WTC11 (cell line): Measurements from ENCODE around the gene SPTLC2. TPM values are rescaled to one million over a fixed set of nuclear protein-coding genes. Genes with fewer than 3 reads are reported as not detected.
"Not testable (repeated sequence)": the region's sequence is repeated elsewhere in the genome, so short reads cannot be mapped to it uniquely, and the experiment has no call there.

Experiments used
- ATAC-seq: fragments of 200-7000 bp; cut with Tn5 transposase; 2 replicates; pipeline ENCODE4 v1.10.0; 2021; ENCODE audit warnings: mild to moderate bottlenecking, moderate library complexity
- CTCF ChIA-PET: fragments of 300-600 bp; sonication (Branson Sonifier 250); formaldehyde crosslinking; loops from one replicate; lab custom pipeline; 2021; ENCODE audit warnings: antibody characterized with exemption; lab: Charles Lee
- POLR2A ChIA-PET: fragments of 350-600 bp; sonication (Branson Sonifier 250); formaldehyde crosslinking; loops from one replicate; lab custom pipeline; 2021; ENCODE audit warnings: antibody characterized with exemption; lab: Charles Lee
- DNase-seq: peaks from one replicate; pipeline ENCODE4 v3.0.0; 2021; ENCODE audit warnings: low spot score
- H3K27ac Mint-ChIP-seq: 2 replicates; pipeline ENCODE4 v1.8.0; 2021; ENCODE audit warnings: mixed read lengths
- H3K27me3 Mint-ChIP-seq: 2 replicates; pipeline ENCODE4 v1.8.0; 2021; ENCODE audit warnings: low read depth, mild to moderate bottlenecking, moderate library complexity, mixed read lengths
- H3K36me3 Mint-ChIP-seq: 2 replicates; pipeline ENCODE4 v1.8.0; 2021; ENCODE audit warnings: mixed read lengths
- H3K4me1 Mint-ChIP-seq: 2 replicates; pipeline ENCODE4 v1.8.0; 2022; ENCODE audit warnings: mixed read lengths
- H3K4me3 Mint-ChIP-seq: 2 replicates; pipeline ENCODE4 v1.8.0; 2021; ENCODE audit warnings: mild to moderate bottlenecking, moderate library complexity, mixed read lengths
- H3K9me3 Mint-ChIP-seq: 2 replicates; pipeline ENCODE4 v1.8.0; 2021; ENCODE audit warnings: mixed read lengths
- ATF2 ChIP-seq: sonication (generic); formaldehyde crosslinking; IDR thresholded peaks from 2 replicates; pipeline ENCODE4 v1.8.1; 2022; ENCODE audit warnings: low read depth, missing genetic modification reagents, borderline replicate concordance
- ELF4 ChIP-seq: sonication (generic); formaldehyde crosslinking; IDR thresholded peaks from 2 replicates; pipeline ENCODE4 v1.8.1; 2022; ENCODE audit warnings: low read depth, mild to moderate bottlenecking, moderate library complexity, missing genetic modification reagents
- ERG ChIP-seq: fragments of 250-450 bp; sonication (Bioruptor Pico); IDR thresholded peaks from 2 replicates; pipeline ENCODE4 v1.8.0; 2021; ENCODE audit warnings: mild to moderate bottlenecking
- FOXP4 ChIP-seq: sonication (generic); formaldehyde crosslinking; IDR thresholded peaks from 2 replicates; pipeline ENCODE4 v1.8.0; 2022; ENCODE audit warnings: mild to moderate bottlenecking, missing genetic modification reagents
- IRF1 ChIP-seq: sonication (generic); formaldehyde crosslinking; IDR thresholded peaks from 2 replicates; pipeline ENCODE4 v1.8.0; 2023; ENCODE audit warnings: missing genetic modification reagents
- JAZF1 ChIP-seq: fragments of 250-450 bp; sonication (Bioruptor Pico); IDR thresholded peaks from 2 replicates; pipeline ENCODE4 v1.9.0; 2021; ENCODE audit warnings: moderate library complexity, mild to moderate bottlenecking, inconsistent platforms
- KAT7 ChIP-seq: sonication (generic); formaldehyde crosslinking; IDR thresholded peaks from 2 replicates; pipeline ENCODE4 v1.8.1; 2023; ENCODE audit warnings: missing genetic modification reagents, mild to moderate bottlenecking, borderline replicate concordance
- NFATC4 ChIP-seq: fragments of 250-450 bp; sonication (Bioruptor Pico); IDR thresholded peaks from 2 replicates; pipeline ENCODE4 v1.9.0; 2021; ENCODE audit warnings: mild to moderate bottlenecking
- NFE2L1 ChIP-seq: sonication (generic); formaldehyde crosslinking; IDR thresholded peaks from 2 replicates; pipeline ENCODE4 v1.8.1; 2023; ENCODE audit warnings: missing genetic modification reagents
- NR1H2 ChIP-seq: sonication (generic); formaldehyde crosslinking; IDR thresholded peaks from 2 replicates; pipeline ENCODE4 v1.9.0; 2021; ENCODE audit warnings: mild to moderate bottlenecking, moderate library complexity, missing genetic modification reagents
- NR2C2 ChIP-seq: sonication (generic); formaldehyde crosslinking; IDR thresholded peaks from 2 replicates; pipeline ENCODE4 v1.8.0; 2022; ENCODE audit warnings: mild to moderate bottlenecking, missing genetic modification reagents
- NR3C1 ChIP-seq: sonication (generic); formaldehyde crosslinking; conservative IDR thresholded peaks from 2 replicates; pipeline ENCODE4 v1.8.1; 2023; ENCODE audit warnings: low read depth, mild to moderate bottlenecking, missing genetic modification reagents
- PRRX2 ChIP-seq: fragments of 250-450 bp; sonication (Bioruptor Pico); IDR thresholded peaks from 2 replicates; pipeline ENCODE4 v1.8.0; 2021; ENCODE audit warnings: mild to moderate bottlenecking
- total RNA-seq: library from RNA; stranded (reverse); gene quantifications from 3 replicates; pipeline ENCODE4 v1.2.3, GENCODE V29; 2021
- TF ChIP-seq, protein P1 (sequence below): fragments of 250-450 bp; sonication (Bioruptor Pico); IDR thresholded peaks from 2 replicates; pipeline ENCODE4 v1.9.0; 2021; ENCODE audit warnings: mild to moderate bottlenecking
- TF ChIP-seq, protein P2 (sequence below): sonication (generic); formaldehyde crosslinking; conservative IDR thresholded peaks from 2 replicates; pipeline ENCODE4 v1.8.1; 2023; ENCODE audit warnings: mild to moderate bottlenecking, low read depth, missing genetic modification reagents, moderate library complexity
- TF ChIP-seq, protein P3 (sequence below): sonication (generic); formaldehyde crosslinking; IDR thresholded peaks from 2 replicates; pipeline ENCODE4 v1.8.0; 2022; ENCODE audit warnings: mild to moderate bottlenecking, missing genetic modification reagents
- TF ChIP-seq, protein P4 (sequence below): fragments of 200-600 bp; IDR thresholded peaks from 2 replicates; pipeline ENCODE4 v1.8.0; 2022; ENCODE audit warnings: antibody characterized with exemption
- TF ChIP-seq, protein P5 (sequence below): sonication (generic); formaldehyde crosslinking; IDR thresholded peaks from 2 replicates; pipeline ENCODE4 v1.8.0; 2023; ENCODE audit warnings: missing genetic modification reagents, mild to moderate bottlenecking, borderline replicate concordance

The SPTLC2 gene
- total RNA-seq, 1 experiment from 2014 or later: 40.1 TPM

- TF ChIP-seq NR2C2 (CRISPR knock-in tag) (no peak), JAZF1 (CRISPR knock-in tag) (no peak), ELF4 (CRISPR knock-in tag) (no peak), ERG (CRISPR knock-in tag) (no peak), NR1H2 (CRISPR knock-in tag) (no peak), KAT7 (CRISPR knock-in tag) (no peak), NFATC4 (CRISPR knock-in tag) (no peak)
- TF ChIP-seq, protein P1, sequence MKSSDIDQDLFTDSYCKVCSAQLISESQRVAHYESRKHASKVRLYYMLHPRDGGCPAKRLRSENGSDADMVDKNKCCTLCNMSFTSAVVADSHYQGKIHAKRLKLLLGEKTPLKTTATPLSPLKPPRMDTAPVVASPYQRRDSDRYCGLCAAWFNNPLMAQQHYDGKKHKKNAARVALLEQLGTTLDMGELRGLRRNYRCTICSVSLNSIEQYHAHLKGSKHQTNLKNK (CRISPR knock-in tag): no peak
- TF ChIP-seq, protein P2, sequence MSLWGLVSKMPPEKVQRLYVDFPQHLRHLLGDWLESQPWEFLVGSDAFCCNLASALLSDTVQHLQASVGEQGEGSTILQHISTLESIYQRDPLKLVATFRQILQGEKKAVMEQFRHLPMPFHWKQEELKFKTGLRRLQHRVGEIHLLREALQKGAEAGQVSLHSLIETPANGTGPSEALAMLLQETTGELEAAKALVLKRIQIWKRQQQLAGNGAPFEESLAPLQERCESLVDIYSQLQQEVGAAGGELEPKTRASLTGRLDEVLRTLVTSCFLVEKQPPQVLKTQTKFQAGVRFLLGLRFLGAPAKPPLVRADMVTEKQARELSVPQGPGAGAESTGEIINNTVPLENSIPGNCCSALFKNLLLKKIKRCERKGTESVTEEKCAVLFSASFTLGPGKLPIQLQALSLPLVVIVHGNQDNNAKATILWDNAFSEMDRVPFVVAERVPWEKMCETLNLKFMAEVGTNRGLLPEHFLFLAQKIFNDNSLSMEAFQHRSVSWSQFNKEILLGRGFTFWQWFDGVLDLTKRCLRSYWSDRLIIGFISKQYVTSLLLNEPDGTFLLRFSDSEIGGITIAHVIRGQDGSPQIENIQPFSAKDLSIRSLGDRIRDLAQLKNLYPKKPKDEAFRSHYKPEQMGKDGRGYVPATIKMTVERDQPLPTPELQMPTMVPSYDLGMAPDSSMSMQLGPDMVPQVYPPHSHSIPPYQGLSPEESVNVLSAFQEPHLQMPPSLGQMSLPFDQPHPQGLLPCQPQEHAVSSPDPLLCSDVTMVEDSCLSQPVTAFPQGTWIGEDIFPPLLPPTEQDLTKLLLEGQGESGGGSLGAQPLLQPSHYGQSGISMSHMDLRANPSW (CRISPR knock-in tag): no peak
- TF ChIP-seq, protein P3, sequence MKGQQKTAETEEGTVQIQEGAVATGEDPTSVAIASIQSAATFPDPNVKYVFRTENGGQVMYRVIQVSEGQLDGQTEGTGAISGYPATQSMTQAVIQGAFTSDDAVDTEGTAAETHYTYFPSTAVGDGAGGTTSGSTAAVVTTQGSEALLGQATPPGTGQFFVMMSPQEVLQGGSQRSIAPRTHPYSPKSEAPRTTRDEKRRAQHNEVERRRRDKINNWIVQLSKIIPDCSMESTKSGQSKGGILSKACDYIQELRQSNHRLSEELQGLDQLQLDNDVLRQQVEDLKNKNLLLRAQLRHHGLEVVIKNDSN: no peak
These were observed 87.2 kb downstream of the SPTLC2 start (continued) for GRCh38 chr14:77529213-77529612.

- H3K4me3 Mint-ChIP-seq, H3K4me1 Mint-ChIP-seq, DNase-seq, H3K27ac Mint-ChIP-seq, H3K27me3 Mint-ChIP-seq, ATAC-seq, H3K36me3 Mint-ChIP-seq, H3K9me3 Mint-ChIP-seq, CTCF ChIA-PET: not testable (repeated sequence)
- POLR2A ChIA-PET: interaction anchor here (0.6 kb wide), 1 partner anchor 240 kb away, joined by 3 read pairs; no protein-coding TSS in a partner anchor
These were observed 87.7 kb downstream of the SPTLC2 start for GRCh38 chr14:77528701-77529100.

DNA sequence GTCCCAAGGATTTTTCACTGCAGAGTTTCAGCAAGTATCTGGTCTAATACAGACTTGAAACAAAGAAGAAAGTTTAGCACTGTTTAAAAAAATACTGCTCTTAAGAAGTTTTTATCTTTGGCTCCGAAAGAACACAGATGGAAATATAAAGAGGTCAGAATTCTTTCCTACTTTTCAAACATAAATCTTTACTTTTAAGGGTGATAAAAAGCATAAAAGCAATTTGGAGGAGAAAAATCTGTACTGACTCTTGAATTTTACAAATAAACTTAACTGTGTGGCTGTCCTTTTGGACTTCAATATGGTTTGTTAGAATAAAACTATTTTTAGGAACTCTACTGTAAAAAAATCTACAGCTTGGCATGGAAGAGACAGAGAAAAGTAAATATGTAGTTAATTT, 90.2 kb downstream of the SPTLC2 start:
- no peaks in the 10 kb centered on the region for H3K9me3 Mint-ChIP-seq
- H3K36me3 Mint-ChIP-seq: peaks cover under 1% of the 10 kb centered on the region; the same call in 1 of the 2 replicates
- DNase-seq (no peak), ATAC-seq (no peak)
- no peak overlapping the region for H3K27ac Mint-ChIP-seq
- ChIA-PET CTCF (no interaction called here), POLR2A (no interaction called here)
- H3K27me3 Mint-ChIP-seq: no peaks in the 10 kb centered on the region
- no peak overlapping the region for H3K4me3 Mint-ChIP-seq
- no peaks in the 10 kb centered on the region for H3K4me1 Mint-ChIP-seq
- TF ChIP-seq, protein P4, sequence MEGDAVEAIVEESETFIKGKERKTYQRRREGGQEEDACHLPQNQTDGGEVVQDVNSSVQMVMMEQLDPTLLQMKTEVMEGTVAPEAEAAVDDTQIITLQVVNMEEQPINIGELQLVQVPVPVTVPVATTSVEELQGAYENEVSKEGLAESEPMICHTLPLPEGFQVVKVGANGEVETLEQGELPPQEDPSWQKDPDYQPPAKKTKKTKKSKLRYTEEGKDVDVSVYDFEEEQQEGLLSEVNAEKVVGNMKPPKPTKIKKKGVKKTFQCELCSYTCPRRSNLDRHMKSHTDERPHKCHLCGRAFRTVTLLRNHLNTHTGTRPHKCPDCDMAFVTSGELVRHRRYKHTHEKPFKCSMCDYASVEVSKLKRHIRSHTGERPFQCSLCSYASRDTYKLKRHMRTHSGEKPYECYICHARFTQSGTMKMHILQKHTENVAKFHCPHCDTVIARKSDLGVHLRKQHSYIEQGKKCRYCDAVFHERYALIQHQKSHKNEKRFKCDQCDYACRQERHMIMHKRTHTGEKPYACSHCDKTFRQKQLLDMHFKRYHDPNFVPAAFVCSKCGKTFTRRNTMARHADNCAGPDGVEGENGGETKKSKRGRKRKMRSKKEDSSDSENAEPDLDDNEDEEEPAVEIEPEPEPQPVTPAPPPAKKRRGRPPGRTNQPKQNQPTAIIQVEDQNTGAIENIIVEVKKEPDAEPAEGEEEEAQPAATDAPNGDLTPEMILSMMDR: no peak
- TF ChIP-seq FOXP4 (no peak), ATF2 (no peak), NR3C1 (CRISPR knock-in tag) (no peak), IRF1 (CRISPR knock-in tag) (no peak), PRRX2 (no peak), NFE2L1 (CRISPR knock-in tag) (no peak)
- TF ChIP-seq, protein P5, sequence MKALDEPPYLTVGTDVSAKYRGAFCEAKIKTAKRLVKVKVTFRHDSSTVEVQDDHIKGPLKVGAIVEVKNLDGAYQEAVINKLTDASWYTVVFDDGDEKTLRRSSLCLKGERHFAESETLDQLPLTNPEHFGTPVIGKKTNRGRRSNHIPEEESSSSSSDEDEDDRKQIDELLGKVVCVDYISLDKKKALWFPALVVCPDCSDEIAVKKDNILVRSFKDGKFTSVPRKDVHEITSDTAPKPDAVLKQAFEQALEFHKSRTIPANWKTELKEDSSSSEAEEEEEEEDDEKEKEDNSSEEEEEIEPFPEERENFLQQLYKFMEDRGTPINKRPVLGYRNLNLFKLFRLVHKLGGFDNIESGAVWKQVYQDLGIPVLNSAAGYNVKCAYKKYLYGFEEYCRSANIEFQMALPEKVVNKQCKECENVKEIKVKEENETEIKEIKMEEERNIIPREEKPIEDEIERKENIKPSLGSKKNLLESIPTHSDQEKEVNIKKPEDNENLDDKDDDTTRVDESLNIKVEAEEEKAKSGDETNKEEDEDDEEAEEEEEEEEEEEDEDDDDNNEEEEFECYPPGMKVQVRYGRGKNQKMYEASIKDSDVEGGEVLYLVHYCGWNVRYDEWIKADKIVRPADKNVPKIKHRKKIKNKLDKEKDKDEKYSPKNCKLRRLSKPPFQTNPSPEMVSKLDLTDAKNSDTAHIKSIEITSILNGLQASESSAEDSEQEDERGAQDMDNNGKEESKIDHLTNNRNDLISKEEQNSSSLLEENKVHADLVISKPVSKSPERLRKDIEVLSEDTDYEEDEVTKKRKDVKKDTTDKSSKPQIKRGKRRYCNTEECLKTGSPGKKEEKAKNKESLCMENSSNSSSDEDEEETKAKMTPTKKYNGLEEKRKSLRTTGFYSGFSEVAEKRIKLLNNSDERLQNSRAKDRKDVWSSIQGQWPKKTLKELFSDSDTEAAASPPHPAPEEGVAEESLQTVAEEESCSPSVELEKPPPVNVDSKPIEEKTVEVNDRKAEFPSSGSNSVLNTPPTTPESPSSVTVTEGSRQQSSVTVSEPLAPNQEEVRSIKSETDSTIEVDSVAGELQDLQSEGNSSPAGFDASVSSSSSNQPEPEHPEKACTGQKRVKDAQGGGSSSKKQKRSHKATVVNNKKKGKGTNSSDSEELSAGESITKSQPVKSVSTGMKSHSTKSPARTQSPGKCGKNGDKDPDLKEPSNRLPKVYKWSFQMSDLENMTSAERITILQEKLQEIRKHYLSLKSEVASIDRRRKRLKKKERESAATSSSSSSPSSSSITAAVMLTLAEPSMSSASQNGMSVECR (CRISPR knock-in tag): no peak
